ENCODE data around the gene HDAC9. TPM values are rescaled to one million over a fixed set of nuclear protein-coding genes. Genes with fewer than 3 reads are reported as not detected.

Gene HDAC9
- total and polyA plus RNA-seq, 2 donors (not counting 1 experiment from before 2014, with no cell fraction given) = 2.9 to 7.9 TPM

DNA sequence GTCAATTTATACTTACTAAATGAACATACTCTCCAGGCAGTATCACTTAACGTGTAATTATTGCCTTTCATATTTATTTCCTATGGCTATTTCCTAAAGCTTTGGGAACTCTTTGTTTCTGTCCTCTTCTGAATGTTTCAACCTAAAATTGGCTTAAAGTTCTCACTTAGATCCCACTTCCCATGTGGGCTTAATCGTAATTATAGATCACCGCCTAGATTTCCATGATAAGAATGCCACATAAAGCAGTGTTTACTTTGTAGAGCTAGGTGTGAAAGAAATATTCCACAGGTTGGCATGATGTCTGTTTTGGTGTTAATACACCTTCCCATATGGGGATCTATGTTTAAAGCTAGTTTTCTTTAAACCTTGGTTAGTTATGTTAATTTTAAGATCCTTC, 1.5 kb downstream of the HDAC9 start:
- no peak for DNase-seq (ENCODE audit: low read depth in 2 of 2)
- no peaks in the 10 kb centered on the region for H3K79me2 ChIP-seq (ENCODE audit: control insufficient read depth, insufficient read depth, low read length)
- no peaks in the 10 kb centered on the region for H3K27me3 ChIP-seq (ENCODE audit: control insufficient read depth, insufficient read depth, low read length)
- H3K9ac ChIP-seq (ENCODE audit: insufficient read depth, low read length) = no peak overlapping the region
- H2AFZ ChIP-seq (ENCODE audit: low read length) = no peak overlapping the region
- H3K4me3 ChIP-seq (replicated peaks in 1 of 4; ENCODE audit: control extremely low read depth in 1 of 4, insufficient read depth in 1 of 4, low read depth in 3 of 4, low read length in 4 of 4) = no peak overlapping the region
- no peaks in the 10 kb centered on the region for H3K9me3 ChIP-seq (ENCODE audit: control insufficient read depth, insufficient read depth, low read depth, low read length)
- no peaks in the 10 kb centered on the region for H4K20me1 ChIP-seq (ENCODE audit: control insufficient read depth, extremely low read depth, insufficient read depth, low read length)
- no peak overlapping the region for H3K4me2 ChIP-seq (ENCODE audit: extremely low read depth, insufficient read depth, low read length)
- H3K36me3 ChIP-seq (ENCODE audit: control insufficient read depth, insufficient read depth, low read length) = no peaks in the 10 kb centered on the region
- TF ChIP-seq EZH2 (IDR thresholded peaks at IDR 0.05; ENCODE audit: low read length, missing control alignments) = no peak
- no peak for TF ChIP-seq CTCF (conservative IDR thresholded peaks at IDR 0.05 in 1 of 2, IDR thresholded peaks at IDR 0.05 in 1 of 2; ENCODE audit: low read depth in 1 of 2, low read length in 2 of 2)
- peaks cover 6% of the 10 kb centered on the region for H3K4me1 ChIP-seq (ENCODE audit: control insufficient read depth, extremely low read depth, insufficient read depth, low read length)
- H3K27ac ChIP-seq (ENCODE audit: insufficient read depth, low read length) = no peak overlapping the region

DNA sequence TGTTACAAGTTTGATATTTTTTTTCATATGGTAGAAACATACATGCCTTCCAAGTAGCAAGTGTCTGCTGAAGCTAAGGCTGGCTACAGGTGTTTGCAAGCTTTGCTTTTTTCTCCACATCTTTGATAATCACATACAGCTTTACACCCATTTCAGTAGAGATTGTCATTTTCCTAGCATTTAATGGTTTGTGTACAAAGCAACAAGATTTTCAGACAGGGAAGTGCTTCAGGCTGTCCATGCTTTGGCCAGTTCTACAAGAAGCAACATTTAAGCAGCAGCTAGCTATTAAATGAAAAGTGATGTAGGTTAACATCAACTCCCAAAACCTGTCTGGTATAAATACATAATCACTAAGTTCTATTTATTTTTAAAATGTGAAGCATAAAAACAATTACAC, 2.3 kb downstream of the HDAC9 start:
- Histone ChIP-seq H3K27me3 (ENCODE audit: control insufficient read depth, insufficient read depth, low read length) (no peaks in the 10 kb centered on the region), H3K36me3 (ENCODE audit: control insufficient read depth, insufficient read depth, low read length) (no peaks in the 10 kb centered on the region), H3K4me2 (ENCODE audit: extremely low read depth, insufficient read depth, low read length) (no peak overlapping the region), H3K9me3 (ENCODE audit: control insufficient read depth, insufficient read depth, low read depth, low read length) (no peaks in the 10 kb centered on the region), H4K20me1 (ENCODE audit: control insufficient read depth, extremely low read depth, insufficient read depth, low read length) (no peaks in the 10 kb centered on the region), H3K4me1 (ENCODE audit: control insufficient read depth, extremely low read depth, insufficient read depth, low read length) (peaks cover 6% of the 10 kb centered on the region), H2AFZ (ENCODE audit: low read length) (no peak overlapping the region), H3K27ac (ENCODE audit: insufficient read depth, low read length) (no peak overlapping the region), H3K79me2 (ENCODE audit: control insufficient read depth, insufficient read depth, low read length) (no peaks in the 10 kb centered on the region), H3K9ac (ENCODE audit: insufficient read depth, low read length) (no peak overlapping the region), H3K4me3 (replicated peaks in 1 of 4; ENCODE audit: control extremely low read depth in 1 of 4, insufficient read depth in 1 of 4, low read depth in 3 of 4, low read length in 4 of 4) (no peak overlapping the region)
- TF ChIP-seq EZH2 (IDR thresholded peaks at IDR 0.05; ENCODE audit: low read length, missing control alignments) = no peak
- TF ChIP-seq CTCF (conservative IDR thresholded peaks at IDR 0.05 in 1 of 2, IDR thresholded peaks at IDR 0.05 in 1 of 2; ENCODE audit: low read depth in 1 of 2, low read length in 2 of 2) = no peak
- no peak for DNase-seq (ENCODE audit: low read depth in 2 of 2)

DNA sequence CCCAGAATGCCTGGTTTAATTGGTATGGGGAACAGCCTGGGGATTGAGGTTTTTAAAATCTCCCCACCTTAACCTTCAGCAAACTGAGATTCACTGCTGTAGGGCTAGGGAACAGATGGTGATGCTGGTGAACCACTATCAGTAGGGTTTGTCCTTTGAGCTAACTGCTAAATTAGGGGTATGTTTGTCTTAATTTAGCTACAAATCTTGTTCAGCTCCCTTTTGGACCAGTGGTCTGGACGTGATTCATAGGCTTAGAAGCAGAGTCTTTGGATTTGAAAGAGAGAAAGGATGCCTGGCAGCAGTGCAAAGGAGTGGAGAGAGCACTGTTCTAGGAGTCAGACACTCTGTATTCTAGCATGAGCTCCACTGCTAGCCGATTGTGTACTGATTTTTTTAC, 2.8 kb downstream of the HDAC9 start:
- H3K27ac ChIP-seq (ENCODE audit: insufficient read depth, low read length) = no peak overlapping the region
- H3K9me3 ChIP-seq (ENCODE audit: control insufficient read depth, insufficient read depth, low read depth, low read length) = no peaks in the 10 kb centered on the region
- no peak overlapping the region for H3K4me2 ChIP-seq (ENCODE audit: extremely low read depth, insufficient read depth, low read length)

More for the DNA sequence above, 2.8 kb downstream of the HDAC9 start:
- Histone ChIP-seq H3K4me1 (ENCODE audit: control insufficient read depth, extremely low read depth, insufficient read depth, low read length) (peaks cover 6% of the 10 kb centered on the region), H3K36me3 (ENCODE audit: control insufficient read depth, insufficient read depth, low read length) (no peaks in the 10 kb centered on the region), H3K9ac (ENCODE audit: insufficient read depth, low read length) (no peak overlapping the region), H3K4me3 (replicated peaks in 1 of 4; ENCODE audit: control extremely low read depth in 1 of 4, insufficient read depth in 1 of 4, low read depth in 3 of 4, low read length in 4 of 4) (no peak overlapping the region), H2AFZ (ENCODE audit: low read length) (no peak overlapping the region), H4K20me1 (ENCODE audit: control insufficient read depth, extremely low read depth, insufficient read depth, low read length) (no peaks in the 10 kb centered on the region), H3K79me2 (ENCODE audit: control insufficient read depth, insufficient read depth, low read length) (no peaks in the 10 kb centered on the region), H3K27me3 (ENCODE audit: control insufficient read depth, insufficient read depth, low read length) (no peaks in the 10 kb centered on the region)
- TF ChIP-seq CTCF (conservative IDR thresholded peaks at IDR 0.05 in 1 of 2, IDR thresholded peaks at IDR 0.05 in 1 of 2; ENCODE audit: low read depth in 1 of 2, low read length in 2 of 2) (no peak), EZH2 (IDR thresholded peaks at IDR 0.05; ENCODE audit: low read length, missing control alignments) (no peak)
- DNase-seq (ENCODE audit: low read depth in 2 of 2) = no peak

Data from fibroblast of lung (primary cell).